Occipital lobe (tissue), 2 donors: ENCODE results near the gene PDZRN3. TPM values are rescaled to one million over a fixed set of nuclear protein-coding genes. Genes with fewer than 3 reads are reported as not detected.

Experiments
- DNase-seq: peaks from one replicate; lab custom pipeline; 2025; lab: John Stamatoyannopoulos, UW
- total RNA-seq: library from RNA; depleted of rRNA; stranded (reverse); fragments of >200 nt; gene quantifications from one replicate; pipeline ENCODE4 v1.2.3, GENCODE V29; 2014

The PDZRN3 gene
- total RNA-seq, 1 donor from 2014 or later = 59.3 TPM

- no peak for DNase-seq
These were observed 1.4 kb downstream of the PDZRN3 start for GRCh38 chr3:73623346-73623745.

GRCh38 chr3:73622091-73622805 lies 2.5 kb downstream of the PDZRN3 start:
- no peak for DNase-seq

DNA sequence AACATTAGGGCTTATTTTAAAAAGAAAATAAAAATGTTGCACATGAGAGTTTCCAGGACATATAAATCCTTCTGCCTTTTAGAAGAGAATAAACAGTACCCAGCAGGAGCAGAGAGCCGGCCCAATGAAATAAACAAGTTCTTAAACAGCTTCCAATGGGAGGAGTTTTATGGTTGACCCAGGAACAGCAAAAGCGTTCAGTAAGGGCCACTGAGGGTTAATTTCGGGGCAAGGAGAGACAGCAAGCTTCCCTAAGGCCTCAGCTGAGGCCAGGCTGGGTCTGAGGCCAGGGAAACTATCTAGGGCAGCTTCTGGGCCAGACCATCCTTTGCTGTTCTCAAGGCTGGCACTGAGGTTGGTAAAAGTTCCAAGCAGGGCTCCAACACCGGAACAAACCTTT lies 3.4 kb downstream of the PDZRN3 start:
- no peak for DNase-seq

DNA sequence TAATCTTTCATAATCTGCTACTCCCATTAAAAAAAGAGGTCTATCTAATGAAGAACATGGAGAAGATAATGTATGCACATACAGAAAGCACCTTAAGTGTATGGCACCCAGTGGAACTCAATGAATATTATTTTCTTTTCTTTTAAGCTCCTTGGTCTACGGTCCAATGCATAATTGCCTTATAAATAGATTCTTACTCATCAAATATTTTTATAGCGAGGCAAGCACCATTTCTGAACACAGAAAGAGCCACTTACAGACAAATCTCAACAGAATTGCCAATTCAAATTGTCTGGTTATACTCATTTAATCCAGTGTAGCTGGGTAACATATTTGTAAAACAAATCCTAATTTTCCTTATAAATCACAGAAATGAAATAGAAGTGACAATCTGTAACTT lies 6.3 kb downstream of the PDZRN3 start:
- DNase-seq = no peak

GRCh38 chr3:73616056-73616455 lies 8.7 kb downstream of the PDZRN3 start:
- DNase-seq = no peak

GRCh38 chr3:73614419-73614818 lies 10.3 kb downstream of the PDZRN3 start:
- no peak for DNase-seq

- DNase-seq = no peak
These were observed 13.6 kb downstream of the PDZRN3 start for GRCh38 chr3:73611176-73611575.

DNA sequence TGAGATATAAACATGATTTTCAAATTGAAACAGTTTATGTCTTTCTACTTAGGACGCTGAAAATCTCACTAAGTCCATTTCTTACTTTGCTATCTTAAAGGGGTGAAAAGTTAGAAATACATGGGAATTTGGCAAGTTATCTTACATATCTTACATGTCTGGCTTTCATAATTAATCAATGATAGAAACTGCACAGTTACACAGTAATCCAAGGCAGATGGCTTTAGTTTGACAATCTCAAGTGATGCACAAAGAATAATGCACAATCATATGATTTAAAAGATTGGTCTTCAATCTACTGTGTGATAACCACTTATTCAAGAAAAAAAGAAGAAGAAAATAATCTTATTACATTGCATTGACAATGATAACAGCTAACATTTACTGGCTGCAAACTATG lies 14.2 kb downstream of the PDZRN3 start:
- DNase-seq = no peak

GRCh38 chr3:73609655-73610054 lies 15.1 kb downstream of the PDZRN3 start:
- no peak for DNase-seq

DNA sequence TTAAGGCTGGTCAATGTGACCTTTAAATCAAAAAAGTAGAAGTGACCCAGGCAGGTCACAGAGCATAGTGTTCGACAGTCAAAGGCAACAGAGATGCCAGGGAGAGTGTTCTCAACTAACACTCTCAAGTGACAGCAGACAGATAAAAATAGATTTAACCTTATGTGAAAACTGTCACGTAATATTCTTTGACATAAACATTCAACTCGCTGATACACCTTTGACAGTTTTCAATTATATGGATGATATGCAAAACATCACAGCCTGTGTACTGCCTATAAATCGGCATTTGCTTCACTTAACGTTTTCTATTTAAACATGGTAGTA lies 15.5 kb downstream of the PDZRN3 start:
- no peak for DNase-seq

- no peak for DNase-seq
These were observed 16.1 kb downstream of the PDZRN3 start for GRCh38 chr3:73608456-73609314.

GRCh38 chr3:73605861-73606260 lies 18.9 kb downstream of the PDZRN3 start:
- no peak for DNase-seq

- no peak for DNase-seq
These were observed 19.3 kb downstream of the PDZRN3 start for GRCh38 chr3:73605412-73605811.

DNA sequence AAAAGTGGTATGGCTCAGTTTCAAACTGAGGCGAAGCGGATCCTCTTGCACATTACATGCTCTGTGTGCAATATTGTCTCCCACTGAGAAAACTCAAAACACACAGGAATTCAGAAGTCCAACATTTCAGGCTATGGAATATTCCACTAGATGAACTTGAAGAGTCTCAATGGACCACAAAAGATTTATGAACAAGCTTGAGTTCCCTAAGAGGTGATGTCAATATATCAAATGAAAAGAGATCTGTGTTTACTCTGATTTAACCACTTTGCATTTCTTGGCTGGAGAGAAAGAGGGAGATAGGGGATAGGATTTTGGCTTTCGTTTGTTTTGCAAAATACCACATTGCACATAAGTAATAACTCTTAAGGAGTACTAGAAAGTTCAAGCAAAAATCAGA lies 20.3 kb downstream of the PDZRN3 start:
- no peak for DNase-seq

DNA sequence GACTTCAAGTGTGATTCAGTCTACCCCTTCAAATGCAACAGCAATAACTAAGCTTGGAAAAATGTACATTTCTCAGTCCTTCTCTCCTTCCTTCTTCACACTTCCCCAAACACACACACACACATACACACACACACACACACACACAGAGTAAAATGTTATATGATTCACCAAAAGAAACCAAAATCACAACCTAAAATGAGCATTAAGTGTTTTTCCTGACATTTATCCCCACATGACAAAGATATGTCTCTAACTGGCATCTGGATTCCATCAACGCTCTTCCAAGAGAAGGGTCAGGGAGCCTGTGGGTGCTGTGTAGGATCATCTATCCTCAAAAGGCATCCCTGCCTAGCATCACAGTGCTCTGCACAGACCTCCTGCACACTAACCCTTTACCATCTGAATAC lies 21.0 kb downstream of the PDZRN3 start:
- DNase-seq = no peak

- no peak for DNase-seq
These were observed 22.6 kb downstream of the PDZRN3 start for GRCh38 chr3:73602170-73602569.

DNA sequence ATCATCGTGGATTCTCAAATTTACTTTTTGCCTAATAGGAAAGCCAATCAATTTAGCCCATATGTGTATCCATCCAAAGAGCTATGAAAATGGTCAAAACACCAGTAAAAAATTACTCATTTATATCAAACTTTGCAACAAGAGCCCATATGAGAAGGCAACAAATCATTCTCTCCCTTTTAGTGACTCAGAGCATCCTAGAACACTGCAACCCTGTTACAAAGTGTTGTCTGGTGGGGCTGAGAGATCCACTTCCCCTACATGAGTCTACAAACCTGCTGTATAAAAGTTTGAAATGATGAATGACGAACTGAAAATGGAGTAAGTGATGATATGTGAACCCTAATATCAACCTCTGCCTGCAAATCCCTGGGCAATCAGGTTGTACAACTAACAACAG lies 23.3 kb downstream of the PDZRN3 start:
- DNase-seq = no peak

DNA sequence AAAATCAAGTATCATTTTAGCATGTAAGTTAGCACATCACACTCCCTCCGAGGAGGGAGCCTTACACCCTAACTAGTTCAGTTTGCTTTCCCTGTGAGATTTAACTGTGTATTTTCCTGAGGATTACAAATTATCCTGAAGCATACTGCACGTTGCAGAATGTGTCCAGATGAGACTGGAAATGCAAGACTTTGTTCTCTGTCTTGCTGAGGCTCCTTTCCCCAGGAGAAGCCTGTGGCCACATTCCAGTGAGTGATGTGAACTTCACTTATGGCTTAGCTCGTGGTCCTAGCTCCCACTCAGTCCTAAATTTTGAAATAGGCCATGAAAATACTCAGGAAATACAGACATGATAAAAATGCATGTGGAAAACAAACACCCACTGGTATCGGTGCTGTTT lies 23.7 kb downstream of the PDZRN3 start:
- no peak for DNase-seq

GRCh38 chr3:73600293-73600938 lies 24.3 kb downstream of the PDZRN3 start:
- DNase-seq = no peak

DNA sequence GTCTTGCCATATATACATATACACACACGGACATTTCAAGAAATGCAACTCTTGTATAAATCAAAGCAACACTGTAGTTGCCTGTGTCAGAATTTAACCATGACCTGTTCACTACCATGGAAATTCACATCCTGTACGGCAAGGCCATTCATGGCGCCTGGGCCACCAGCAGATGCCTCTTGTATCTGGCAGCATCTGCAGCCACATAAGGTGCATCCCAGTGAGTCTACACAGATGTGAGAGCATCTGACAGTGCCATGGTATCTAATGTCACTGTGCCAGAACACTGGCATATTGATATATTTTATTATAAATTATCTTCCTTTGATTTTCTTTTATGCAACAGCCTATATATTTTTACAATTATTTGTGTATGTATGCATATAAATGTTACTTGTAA lies 25.1 kb downstream of the PDZRN3 start:
- no peak for DNase-seq

DNA sequence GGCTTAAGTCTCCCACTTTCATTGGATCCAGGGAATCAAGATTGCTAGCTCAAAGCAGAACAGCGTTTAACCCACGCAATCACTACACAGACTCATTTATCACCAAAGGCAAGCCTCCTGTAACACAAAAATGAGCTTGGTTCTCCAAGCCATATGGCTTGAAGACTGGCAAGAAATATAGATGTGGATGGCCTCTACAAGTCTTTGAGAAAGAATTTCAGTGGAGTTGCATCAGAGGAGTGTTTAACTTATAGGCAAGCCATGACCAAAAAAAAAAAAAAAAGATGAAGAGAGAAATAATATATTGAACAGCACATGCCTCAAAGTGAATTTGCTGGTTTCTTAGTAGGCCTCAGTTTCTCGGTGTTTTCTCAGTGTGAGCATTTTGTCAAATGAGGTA lies 27.3 kb downstream of the PDZRN3 start:
- DNase-seq = no peak
